HepG2 (cell line): ENCODE results near the gene CCR9. TPM values are rescaled to one million over a fixed set of nuclear protein-coding genes. Genes with fewer than 3 reads are reported as not detected.

Source experiments
- ATAC-seq: fragments of 200-7000 bp; cut with Tn5 transposase; 3 replicates; pipeline ENCODE4 v1.9.1; 2020; ENCODE audit warnings: mild to moderate bottlenecking, moderate library complexity
- BruUV-seq: library from RNA; stranded (reverse); fragments of 400-500 nt; replicated peaks from 2 replicates; lab custom pipeline; 2021; lab: Mats Ljungman, UMichigan
- CTCF ChIA-PET: fragments of 300-600 bp; formaldehyde crosslinking; extraction: SDS; loops from one replicate; lab custom pipeline; 2021; ENCODE audit warnings: low total read pairs, inconsistent platforms, low intra/inter-chr PET ratio; lab: Yijun Ruan, JAX
- POLR2A ChIA-PET: fragments of 350-600 bp; sonication (Branson Sonifier 250); formaldehyde crosslinking; loops from one replicate; lab custom pipeline; 2020; ENCODE audit warnings: antibody characterized with exemption, inconsistent platforms; lab: Yijun Ruan, JAX
- DNase-seq: peaks from one replicate; pipeline ENCODE4 v3.0.0-alpha.2; 2015; ENCODE audit warnings: low spot score
- FAIRE-seq: peaks from 3 replicates; lab custom pipeline; 2011; peaks lifted over from hg19 to GRCh38; lab: Jason Lieb, UNC
- H2AFZ ChIP-seq: one replicate; pipeline ENCODE4 v1.6.1; 2011; ENCODE audit warnings: low read length, inconsistent platforms
- H3K27ac ChIP-seq: fragments of 300-600 bp; 3 replicates; pipeline ENCODE4 v1.8.0; 2011; ENCODE audit warnings: mixed run types, mild to moderate bottlenecking, mixed read lengths, low read length, inconsistent platforms; ENCODE audit not compliant: insufficient read depth; ENCODE audit errors: extremely low read length
- H3K27me3 ChIP-seq, 2 experiments: fragments of 200-600 bp in 1 of 2; 2 replicates in 1 of 2; 3 replicates in 1 of 2; pipeline versions ENCODE4 v1.6.0 to v1.8.0; 2011; ENCODE audit warnings: low read length in 2 of 2, mild to moderate bottlenecking in 2 of 2, moderate library complexity in 2 of 2, inconsistent platforms in 1 of 2; ENCODE audit not compliant: insufficient read depth in 2 of 2, control insufficient read depth in 1 of 2
- H3K36me3 ChIP-seq, 2 experiments: fragments of 200-600 bp in 1 of 2; replicated peaks in 1 of 2; 2 replicates in 1 of 2; 3 replicates in 1 of 2; pipeline versions ENCODE4 v1.5.1 to v1.8.0; 2011; ENCODE audit warnings: low read length in 2 of 2, inconsistent platforms in 1 of 2; ENCODE audit not compliant: insufficient read depth in 2 of 2, control insufficient read depth in 1 of 2
- H3K4me1 ChIP-seq: 2 replicates; pipeline ENCODE4 v1.5.1; 2012; ENCODE audit warnings: low read length, inconsistent platforms; ENCODE audit not compliant: insufficient read depth
- H3K4me2 ChIP-seq: 2 replicates; pipeline ENCODE4 v1.6.0; 2011; ENCODE audit warnings: low read depth, low read length, inconsistent platforms
- H3K4me3 ChIP-seq, 3 experiments: fragments of 200-600 bp in 1 of 3; sonication (generic), shearing (Covaris generic) in 1 of 3; replicated peaks in 1 of 3; 2 replicates each; pipeline ENCODE4 v1.5.1; 2011 to 2016; ENCODE audit warnings: low read length in 3 of 3, inconsistent platforms in 2 of 3, low read depth in 2 of 3, mild to moderate bottlenecking in 2 of 3, control low read depth in 1 of 3, mixed read lengths in 1 of 3; ENCODE audit not compliant: insufficient read depth in 1 of 3
- H3K79me2 ChIP-seq: one replicate; pipeline ENCODE4 v1.6.1; 2011; ENCODE audit warnings: low read length, inconsistent platforms; ENCODE audit not compliant: insufficient read depth
- H3K9ac ChIP-seq: 2 replicates; pipeline ENCODE4 v1.6.0; 2011; ENCODE audit warnings: mild to moderate bottlenecking, low read depth, low read length, inconsistent platforms; ENCODE audit not compliant: insufficient read depth
- H3K9me3 ChIP-seq: 2 replicates; pipeline ENCODE4 v1.5.1; 2012; ENCODE audit warnings: mild to moderate bottlenecking, low read length
- H4K20me1 ChIP-seq: 2 replicates; pipeline ENCODE4 v1.6.0; 2011; ENCODE audit warnings: inconsistent platforms, mild to moderate bottlenecking, low read length, moderate library complexity; ENCODE audit not compliant: insufficient read depth
- CBFB ChIP-seq: sonication (generic); formaldehyde crosslinking; IDR thresholded peaks from 2 replicates; pipeline ENCODE4 v1.4.0; 2020; ENCODE audit warnings: missing genetic modification reagents
- CBX2 ChIP-seq, 2 experiments: fragments of 200-600 bp in 1 of 2; sonication (generic); formaldehyde crosslinking in 1 of 2; IDR thresholded peaks; 2 replicates each; pipeline versions ENCODE4 v1.7.0 to v1.8.1; 2018 to 2022; ENCODE audit warnings: low read depth in 2 of 2, low read length in 1 of 2, mild to moderate bottlenecking in 1 of 2, missing genetic modification reagents in 1 of 2
- FOXA1 ChIP-seq, 2 experiments: fragments of 450-650 bp in 1 of 2; sonication (generic) in 1 of 2; formaldehyde crosslinking in 1 of 2; IDR thresholded peaks; 2 replicates each; pipeline versions ENCODE4 v1.4.0 to v1.6.1; 2016 to 2020; ENCODE audit warnings: missing genetic modification reagents in 1 of 2
- IRX3 ChIP-seq: sonication (generic); formaldehyde crosslinking; IDR thresholded peaks from 2 replicates; pipeline ENCODE4 v1.8.1; 2023; ENCODE audit warnings: mild to moderate bottlenecking, low read depth, missing genetic modification reagents, borderline replicate concordance
- JUN ChIP-seq: sonication (generic); formaldehyde crosslinking; IDR thresholded peaks from 2 replicates; pipeline ENCODE4 v1.4.0; 2020; ENCODE audit warnings: mild to moderate bottlenecking, missing genetic modification reagents
- MATR3 ChIP-seq: sonication (generic); formaldehyde crosslinking; IDR thresholded peaks from 2 replicates; pipeline ENCODE4 v1.4.0; 2020; ENCODE audit warnings: missing genetic modification reagents
- MLLT10 ChIP-seq: sonication (generic); formaldehyde crosslinking; IDR thresholded peaks from 2 replicates; pipeline ENCODE4 v1.4.0; 2020; ENCODE audit warnings: missing genetic modification reagents
- NFIB ChIP-seq: sonication (generic); formaldehyde crosslinking; IDR thresholded peaks from 2 replicates; pipeline ENCODE4 v1.9.0; 2021; ENCODE audit warnings: missing genetic modification reagents, mild to moderate bottlenecking, borderline replicate concordance
- ZNF264 ChIP-seq: sonication (generic); formaldehyde crosslinking; IDR thresholded peaks from 2 replicates; pipeline ENCODE4 v1.4.0; 2020; ENCODE audit warnings: missing genetic modification reagents
- WGBS: methylation state at CpG from one replicate; pipeline ENCODE4 v1.1.6; 2017; ENCODE audit warnings: low lambda C conversion rate; 5-methylcytosine and 5-hydroxymethylcytosine counted together
- in situ Hi-C: cut with HindIII; loops from 2 replicates; pipeline ENCODE4 v1.10.0; 2017; ENCODE audit warnings: low pct_unique_long_range_greater_than_20kb; ENCODE audit not compliant: extremely low pct_ligation_motif_present
- intact Hi-C: fragments of 100-400 bp; cut with micrococcal nuclease; formaldehyde crosslinking; loops from one replicate; pipeline ENCODE4 v1.10.0; 2022; ENCODE audit not compliant: unreplicated experiment
- polyA plus RNA-seq, 8 experiments: library from polyadenylated mRNA; depleted of rRNA in 3 of 8; stranded (reverse) in 7 of 8; unstranded in 1 of 8; fragments of >200 nt; fragmentation: Illumina TruSeq in 4 of 8; extraction: Trizol in 4 of 8; gene quantifications; 2 replicates each; pipeline versions ENCODE4 v1.2.1 to v1.2.3, GENCODE V29; 2011 to 2016; ENCODE audit warnings: low read depth in 4 of 8, missing spikeins in 1 of 8, mixed read lengths in 1 of 8; ENCODE audit not compliant: insufficient read depth in 1 of 8
- total RNA-seq, 5 experiments: library from RNA; depleted of rRNA; stranded (reverse); fragments of >200 nt; fragmentation: Illumina TruSeq; extraction: Trizol; gene quantifications; 2 replicates each; pipeline ENCODE4 v1.2.3, GENCODE V29; 2016; ENCODE audit warnings: low read depth in 1 of 5
- TF ChIP-seq, protein P1 (sequence below): sonication (generic); formaldehyde crosslinking; IDR thresholded peaks from 2 replicates; pipeline ENCODE4 v1.4.0; 2020; ENCODE audit warnings: missing genetic modification reagents
- TF ChIP-seq, protein P2 (sequence below): IDR thresholded peaks from 2 replicates; pipeline ENCODE4 v1.6.1; 2016; ENCODE audit warnings: missing compliant biosample characterization, missing genetic modification reagents, borderline replicate concordance

Gene CCR9
- total and polyA plus RNA-seq, 2 of the 13 experiments (the other 11 are each of a cell fraction or from before 2014, with no cell fraction given): not detected

DNA sequence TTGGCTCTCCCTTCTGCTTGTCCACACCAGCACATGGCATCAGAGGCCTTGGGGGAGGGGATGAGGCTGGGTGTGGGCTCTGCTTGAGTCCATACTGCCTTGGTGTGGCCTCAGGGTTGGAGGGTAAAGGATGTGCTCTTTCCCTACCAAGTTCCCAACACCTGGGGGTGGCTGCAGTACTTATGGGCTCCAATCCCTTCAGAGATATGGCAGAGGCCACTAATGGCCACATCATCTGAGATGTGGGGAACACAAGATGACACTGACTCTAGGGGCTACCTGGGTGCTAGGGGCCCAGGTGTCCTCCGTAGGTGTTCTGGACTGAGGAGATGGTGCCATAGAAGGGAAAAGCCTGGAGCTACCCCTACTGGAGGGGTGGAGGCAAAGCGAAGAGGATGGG lies 63.8 kb downstream of the CCR9 start (continued):
- TF ChIP-seq ZNF264 (CRISPR knock-in tag) (no peak), NFIB (CRISPR knock-in tag) (no peak), CBFB (CRISPR knock-in tag) (no peak), JUN (no peak), FOXA1 (IDR thresholded peaks at IDR 0.05) (no peak), FOXA1 (CRISPR knock-in tag; IDR thresholded peaks at IDR 0.05) (no peak), CBX2 (IDR thresholded peaks at IDR 0.05; ENCODE audit: low read depth, low read length) (no peak), CBX2 (CRISPR knock-in tag; IDR thresholded peaks at IDR 0.05; ENCODE audit: low read depth) (no peak), MLLT10 (no peak)

DNA sequence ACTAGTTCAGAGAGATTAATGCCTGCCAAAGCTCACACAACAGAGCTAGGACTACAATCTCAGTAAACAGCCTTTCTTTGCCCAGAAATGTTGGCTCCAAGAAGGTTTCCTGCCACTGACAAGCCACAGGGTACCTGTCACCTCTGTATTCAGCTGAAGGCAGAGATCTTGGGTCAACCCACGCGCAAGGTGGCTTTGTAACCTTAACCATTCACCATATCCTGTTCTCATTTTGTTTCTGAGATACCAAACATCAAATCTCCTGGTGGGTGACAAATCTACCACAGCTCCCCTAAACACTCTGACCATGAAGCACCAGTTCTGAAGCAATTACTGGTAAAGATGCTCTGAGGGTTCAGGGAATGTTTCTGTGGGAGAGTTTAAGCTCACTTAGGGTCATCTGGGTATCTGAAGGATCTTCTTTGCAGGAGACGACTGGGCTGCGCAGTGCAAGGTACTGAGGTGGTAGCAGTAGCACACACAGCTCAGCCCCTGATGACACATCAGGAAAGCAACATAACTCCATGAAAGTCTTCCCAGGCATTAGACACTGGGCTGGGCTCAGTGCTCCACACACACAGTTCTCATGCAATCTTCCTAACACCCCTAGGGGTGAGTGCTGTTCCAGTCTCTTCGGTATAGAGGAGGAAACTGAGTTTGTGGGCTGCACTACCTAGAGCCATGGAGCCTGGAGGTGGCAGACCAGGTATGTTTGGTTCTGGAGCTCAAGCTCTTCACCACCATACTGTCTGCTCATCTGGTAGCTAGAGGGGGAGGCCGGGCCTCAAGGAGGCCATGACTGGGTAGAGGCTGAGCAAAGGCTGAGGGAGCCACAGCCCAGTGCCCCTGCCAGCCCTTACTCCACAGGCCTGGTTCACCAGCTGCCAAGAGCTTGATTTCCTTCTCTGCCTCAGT lies 64.6 kb downstream of the CCR9 start:
- H3K9ac ChIP-seq: no peak overlapping the region
- DNase-seq: no peak
- POLR2A ChIA-PET: no interaction called here
- no peaks in the 10 kb centered on the region for H3K27me3 ChIP-seq
- no peaks in the 10 kb centered on the region for H3K4me1 ChIP-seq
- no peak overlapping the region for H3K27ac ChIP-seq
- intact Hi-C loops (no loop called here), in situ Hi-C loops (no loop called here)
- no peaks in the 10 kb centered on the region for H3K79me2 ChIP-seq
- no peaks in the 10 kb centered on the region for H4K20me1 ChIP-seq
- TF ChIP-seq, protein P1, sequence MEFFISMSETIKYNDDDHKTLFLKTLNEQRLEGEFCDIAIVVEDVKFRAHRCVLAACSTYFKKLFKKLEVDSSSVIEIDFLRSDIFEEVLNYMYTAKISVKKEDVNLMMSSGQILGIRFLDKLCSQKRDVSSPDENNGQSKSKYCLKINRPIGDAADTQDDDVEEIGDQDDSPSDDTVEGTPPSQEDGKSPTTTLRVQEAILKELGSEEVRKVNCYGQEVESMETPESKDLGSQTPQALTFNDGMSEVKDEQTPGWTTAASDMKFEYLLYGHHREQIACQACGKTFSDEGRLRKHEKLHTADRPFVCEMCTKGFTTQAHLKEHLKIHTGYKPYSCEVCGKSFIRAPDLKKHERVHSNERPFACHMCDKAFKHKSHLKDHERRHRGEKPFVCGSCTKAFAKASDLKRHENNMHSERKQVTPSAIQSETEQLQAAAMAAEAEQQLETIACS (CRISPR knock-in tag): no peak
- no peak for TF ChIP-seq IRX3 (CRISPR knock-in tag)
- TF ChIP-seq MATR3 (CRISPR knock-in tag): no peak
- TF ChIP-seq, protein P2, sequence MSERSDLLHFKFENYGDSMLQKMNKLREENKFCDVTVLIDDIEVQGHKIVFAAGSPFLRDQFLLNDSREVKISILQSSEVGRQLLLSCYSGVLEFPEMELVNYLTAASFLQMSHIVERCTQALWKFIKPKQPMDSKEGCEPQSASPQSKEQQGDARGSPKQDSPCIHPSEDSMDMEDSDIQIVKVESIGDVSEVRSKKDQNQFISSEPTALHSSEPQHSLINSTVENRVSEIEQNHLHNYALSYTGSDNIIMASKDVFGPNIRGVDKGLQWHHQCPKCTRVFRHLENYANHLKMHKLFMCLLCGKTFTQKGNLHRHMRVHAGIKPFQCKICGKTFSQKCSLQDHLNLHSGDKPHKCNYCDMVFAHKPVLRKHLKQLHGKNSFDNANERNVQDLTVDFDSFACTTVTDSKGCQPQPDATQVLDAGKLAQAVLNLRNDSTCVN (CRISPR knock-in tag): no peak
- no peak overlapping the region for H2AFZ ChIP-seq
- H3K9me3 ChIP-seq: no peaks in the 10 kb centered on the region
- 97% methylated on average over 4 of the region's 6 CpGs for WGBS
- ATAC-seq: no peak
- FAIRE-seq: no peak
- H3K36me3 ChIP-seq: peaks cover 50 to 98% of the 10 kb centered on the region in 2 experiments
- H3K4me3 ChIP-seq: no peak overlapping the region
- BruUV-seq: no TSS peak
- CTCF ChIA-PET: no interaction called here
- H3K4me2 ChIP-seq: no peak overlapping the region
